SIG-M5 (cell line): ENCODE measurements around the gene RRBP1.
"Not testable (repeated sequence)": the region's sequence is repeated elsewhere in the genome, so short reads cannot be mapped to it uniquely, and the experiment has no call there.

Experiments
- DNase-seq: peaks from one replicate; lab custom pipeline; 2025; lab: John Stamatoyannopoulos, UW

The RRBP1 gene

GRCh38 chr20:17661121-17661744, 20.8 kb downstream of the RRBP1 start:
- DNase-seq = no peak

- DNase-seq = no peak
Measured at GRCh38 chr20:17660667-17661066, 21.4 kb downstream of the RRBP1 start.

GRCh38 chr20:17659801-17660200, 22.2 kb downstream of the RRBP1 start:
- DNase-seq = no peak

GRCh38 chr20:17659344-17659743, 22.7 kb downstream of the RRBP1 start:
- DNase-seq = not testable (repeated sequence)

- no peak for DNase-seq
Measured at GRCh38 chr20:17658648-17658993, 23.4 kb downstream of the RRBP1 start.

GRCh38 chr20:17657898-17658647, 24.0 kb downstream of the RRBP1 start:
- no peak for DNase-seq

- no peak for DNase-seq
Measured at GRCh38 chr20:17657079-17657825, 24.8 kb downstream of the RRBP1 start.

- no peak for DNase-seq
Measured at GRCh38 chr20:17655865-17656479, 26.1 kb downstream of the RRBP1 start.

GRCh38 chr20:17655286-17655651, 26.8 kb downstream of the RRBP1 start:
- no peak for DNase-seq

GRCh38 chr20:17654649-17655285, 27.3 kb downstream of the RRBP1 start:
- DNase-seq = no peak

- DNase-seq = no peak
Measured at GRCh38 chr20:17653835-17654648, 28.0 kb downstream of the RRBP1 start.

GRCh38 chr20:17652411-17652810, 29.6 kb downstream of the RRBP1 start:
- DNase-seq = no peak

- no peak for DNase-seq
Measured at GRCh38 chr20:17651760-17652388, 30.2 kb downstream of the RRBP1 start.

- no peak for DNase-seq
Measured at GRCh38 chr20:17651129-17651759, 30.8 kb downstream of the RRBP1 start.

- DNase-seq = no peak
Measured at GRCh38 chr20:17650301-17651128, 31.5 kb downstream of the RRBP1 start.

- DNase-seq = no peak
Measured at GRCh38 chr20:17648791-17649730, 33.0 kb downstream of the RRBP1 start.

- no peak for DNase-seq
Measured at GRCh38 chr20:17648315-17648646, 33.8 kb downstream of the RRBP1 start.
